Measurements from ENCODE around the gene HLA-DOA.

Gene HLA-DOA

GRCh38 chr6:33015798-33016197 is 6.4 kb upstream of the HLA-DOA start:
- H3K4me1 ChIP-seq (ENCODE audit: low read depth, poor library complexity, severe bottlenecking), result no peaks in the 10 kb centered on the region

GRCh38 chr6:33014841-33015634 is 5.6 kb upstream of the HLA-DOA start:
- Histone ChIP-seq H3K27ac (no peak overlapping the region), H3K27me3 (ENCODE audit: insufficient read depth, low read depth) (no peaks in the 10 kb centered on the region), H3K36me3 (ENCODE audit: insufficient read depth) (no peaks in the 10 kb centered on the region), H3K4me3 (IDR thresholded peaks at IDR 0.05; ENCODE audit: insufficient read depth, low read depth, low read length) (no peak overlapping the region), H2AFZ (ENCODE audit: low read depth) (peak overlapping the region; percentile 5; the same call in 1 of the 2 replicates), H3K79me2 (ENCODE audit: insufficient read depth, low read depth) (no peaks in the 10 kb centered on the region), H3K4me1 (ENCODE audit: low read depth, poor library complexity, severe bottlenecking) (no peaks in the 10 kb centered on the region), H3K9ac (no peak overlapping the region), H4K20me1 (ENCODE audit: insufficient read depth) (no peaks in the 10 kb centered on the region), H3K4me2 (no peak overlapping the region)
- peak; percentile 84 for TF ChIP-seq CTCF (conservative IDR thresholded peaks at IDR 0.05; ENCODE audit: low read depth, low read length)

More at GRCh38 chr6:33015798-33016197, 6.4 kb upstream of the HLA-DOA start:
- Histone ChIP-seq H3K27me3 (ENCODE audit: insufficient read depth, low read depth) (no peaks in the 10 kb centered on the region), H3K36me3 (ENCODE audit: insufficient read depth) (no peaks in the 10 kb centered on the region), H2AFZ (ENCODE audit: low read depth) (no peak overlapping the region), H3K4me2 (no peak overlapping the region), H3K4me3 (IDR thresholded peaks at IDR 0.05; ENCODE audit: insufficient read depth, low read depth, low read length) (no peak overlapping the region), H3K79me2 (ENCODE audit: insufficient read depth, low read depth) (no peaks in the 10 kb centered on the region), H4K20me1 (ENCODE audit: insufficient read depth) (no peaks in the 10 kb centered on the region), H3K9ac (no peak overlapping the region), H3K27ac (no peak overlapping the region)
- no peak for TF ChIP-seq CTCF (conservative IDR thresholded peaks at IDR 0.05; ENCODE audit: low read depth, low read length)

- Histone ChIP-seq H3K4me2 (no peak overlapping the region), H3K27me3 (ENCODE audit: insufficient read depth, low read depth) (no peaks in the 10 kb centered on the region), H2AFZ (ENCODE audit: low read depth) (no peak overlapping the region), H4K20me1 (ENCODE audit: insufficient read depth) (no peaks in the 10 kb centered on the region), H3K4me1 (ENCODE audit: low read depth, poor library complexity, severe bottlenecking) (no peaks in the 10 kb centered on the region), H3K27ac (no peak overlapping the region), H3K4me3 (IDR thresholded peaks at IDR 0.05; ENCODE audit: insufficient read depth, low read depth, low read length) (no peak overlapping the region), H3K9ac (no peak overlapping the region), H3K36me3 (ENCODE audit: insufficient read depth) (no peaks in the 10 kb centered on the region), H3K79me2 (ENCODE audit: insufficient read depth, low read depth) (no peaks in the 10 kb centered on the region)
- no peak for TF ChIP-seq CTCF (conservative IDR thresholded peaks at IDR 0.05; ENCODE audit: low read depth, low read length)
These were observed 4.2 kb upstream of the HLA-DOA start for GRCh38 chr6:33013608-33014007.

GRCh38 chr6:33010356-33010755 is 965 bp upstream of the HLA-DOA start:
- Histone ChIP-seq H3K4me1 (ENCODE audit: low read depth, poor library complexity, severe bottlenecking) (no peaks in the 10 kb centered on the region), H4K20me1 (ENCODE audit: insufficient read depth) (no peaks in the 10 kb centered on the region), H3K27me3 (ENCODE audit: insufficient read depth, low read depth) (no peaks in the 10 kb centered on the region), H2AFZ (ENCODE audit: low read depth) (no peak overlapping the region), H3K79me2 (ENCODE audit: insufficient read depth, low read depth) (no peaks in the 10 kb centered on the region), H3K4me3 (IDR thresholded peaks at IDR 0.05; ENCODE audit: insufficient read depth, low read depth, low read length) (no peak overlapping the region), H3K36me3 (ENCODE audit: insufficient read depth) (no peaks in the 10 kb centered on the region), H3K9ac (no peak overlapping the region), H3K4me2 (no peak overlapping the region), H3K27ac (no peak overlapping the region)
- no peak for TF ChIP-seq CTCF (conservative IDR thresholded peaks at IDR 0.05; ENCODE audit: low read depth, low read length)

Data from KMS-11 (cell line).